ENCODE measurements around the gene AKAP17A. TPM values are rescaled to one million over a fixed set of nuclear protein-coding genes. Genes with fewer than 3 reads are reported as not detected.

The AKAP17A gene
- total and polyA plus RNA-seq, 9 of the 15 experiments (the other 6 are each of a cell fraction or from before 2014, with no cell fraction given): 1.2 to 29.5 (median 8.2) TPM

- no peak for TF ChIP-seq CHD7 (IDR thresholded peaks at IDR 0.05; ENCODE audit: low read depth, low read length)
- TF ChIP-seq E2F8 (IDR thresholded peaks at IDR 0.05; ENCODE audit: low read depth, partially characterized antibody): peak; percentile 64
- no peak for TF ChIP-seq NCOR1 (IDR thresholded peaks at IDR 0.05)
- TF ChIP-seq PHF8 (IDR thresholded peaks at IDR 0.05; ENCODE audit: borderline replicate concordance, low read length): peak; percentile 79; the same call in 1 of the 2 replicates
- TF ChIP-seq CBX3 (IDR thresholded peaks at IDR 0.05; ENCODE audit: borderline replicate concordance in 1 of 2, low read length in 2 of 2): no peak
- no peak for TF ChIP-seq MXD1 (CRISPR knock-in tag; IDR thresholded peaks at IDR 0.05; ENCODE audit: borderline replicate concordance, poor library complexity, severe bottlenecking)
- no peak for TF ChIP-seq ZNF518B (CRISPR knock-in tag; IDR thresholded peaks at IDR 0.05)
Observed at GRCh38 chrX:1591102-1591862, at the start of gene AKAP17A (continued).
